GM19238 (cell line): ENCODE data around the gene MYH10.

Experiments used
- DNase-seq: peaks from one replicate; pipeline ENCODE4 v3.0.0; 2011; ENCODE audit warnings: low spot score; ENCODE audit not compliant: insufficient read length

Gene MYH10

DNA sequence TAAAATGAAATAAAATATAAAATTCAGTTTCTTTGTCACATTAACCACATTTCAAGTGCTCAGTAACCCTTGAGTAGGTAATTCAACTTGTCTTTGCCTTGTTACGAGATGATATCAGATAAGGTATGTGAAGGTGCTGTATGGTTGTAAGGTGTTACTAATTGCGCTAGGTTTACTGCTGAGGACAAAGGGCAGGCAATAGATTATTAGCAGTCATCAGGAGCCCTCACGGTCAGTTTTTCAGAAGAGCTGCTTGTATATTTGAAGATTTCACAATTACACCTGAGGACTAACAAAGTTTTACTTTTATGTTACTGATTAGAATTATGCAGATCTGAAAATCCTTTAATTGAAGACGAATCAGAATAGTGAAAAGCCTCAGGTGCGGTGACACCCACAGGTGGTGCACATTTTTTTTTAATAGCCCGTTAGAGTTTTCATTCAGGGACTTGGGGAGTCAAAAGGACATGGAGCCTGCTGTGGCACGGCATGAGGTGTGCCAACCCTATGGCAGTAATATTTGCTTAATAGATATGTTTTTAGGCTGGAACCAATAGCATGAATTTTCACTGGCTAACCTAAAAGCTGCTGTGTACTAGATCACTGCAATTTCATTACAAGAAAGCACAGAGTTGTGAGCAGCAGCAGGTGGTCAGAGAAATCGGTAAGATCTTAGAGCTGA is 178.5 kb downstream of the MYH10 start:
- no peak for DNase-seq

DNA sequence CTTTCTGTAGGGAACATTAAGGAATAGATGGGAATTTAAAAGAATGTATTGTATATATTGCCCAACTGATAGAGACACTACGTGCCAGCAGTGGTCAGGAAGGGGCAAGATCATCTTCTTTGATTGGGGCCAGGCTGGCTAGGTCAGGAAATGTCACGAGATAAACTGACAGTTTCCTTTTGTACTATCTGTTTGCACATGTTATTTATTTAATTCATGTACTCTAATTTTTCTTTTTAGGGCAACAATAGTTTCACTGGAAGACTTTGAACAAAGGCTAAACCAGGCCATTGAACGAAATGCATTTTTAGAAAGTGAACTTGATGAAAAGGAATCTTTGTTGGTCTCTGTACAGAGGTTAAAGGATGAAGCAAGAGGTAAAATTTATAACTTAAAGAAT is 182.2 kb downstream of the MYH10 start:
- no peak for DNase-seq

DNA sequence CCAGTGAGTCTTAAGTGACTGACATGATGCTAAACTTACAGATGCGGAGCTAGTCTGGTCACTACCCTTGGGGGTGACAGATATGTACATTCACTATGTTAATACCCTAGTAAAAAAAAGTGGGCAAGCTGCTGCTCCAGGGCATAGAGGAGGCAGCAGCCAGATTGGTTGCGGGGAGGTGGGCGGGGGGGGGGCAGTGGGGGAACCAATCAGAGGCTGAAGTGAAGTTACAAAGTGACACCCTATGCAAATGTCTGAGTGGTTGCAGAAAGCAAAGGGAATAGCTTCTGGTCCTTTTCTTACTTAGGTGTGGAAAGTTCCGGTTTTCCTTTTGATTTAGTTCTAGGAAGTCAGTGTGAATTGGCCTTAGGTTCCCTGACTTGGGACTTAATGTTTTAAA is 182.7 kb downstream of the MYH10 start:
- no peak for DNase-seq

DNA sequence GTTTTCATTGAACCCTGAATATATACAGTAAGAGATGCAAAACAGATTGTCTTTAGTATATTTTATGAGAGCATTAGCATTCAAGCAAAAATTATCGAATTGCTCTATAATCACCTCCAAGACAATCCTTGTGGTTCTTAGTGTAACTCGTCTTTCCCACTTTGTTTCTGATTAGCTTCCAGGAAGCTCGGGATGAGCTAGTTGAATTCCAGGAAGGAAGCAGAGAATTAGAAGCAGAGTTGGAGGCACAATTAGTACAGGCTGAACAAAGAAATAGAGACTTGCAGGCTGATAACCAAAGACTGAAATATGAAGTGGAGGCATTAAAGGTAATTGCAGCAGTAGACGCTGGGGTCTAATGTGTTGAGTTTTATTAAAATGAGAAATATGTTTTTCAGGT is 185.0 kb downstream of the MYH10 start:
- no peak for DNase-seq

DNA sequence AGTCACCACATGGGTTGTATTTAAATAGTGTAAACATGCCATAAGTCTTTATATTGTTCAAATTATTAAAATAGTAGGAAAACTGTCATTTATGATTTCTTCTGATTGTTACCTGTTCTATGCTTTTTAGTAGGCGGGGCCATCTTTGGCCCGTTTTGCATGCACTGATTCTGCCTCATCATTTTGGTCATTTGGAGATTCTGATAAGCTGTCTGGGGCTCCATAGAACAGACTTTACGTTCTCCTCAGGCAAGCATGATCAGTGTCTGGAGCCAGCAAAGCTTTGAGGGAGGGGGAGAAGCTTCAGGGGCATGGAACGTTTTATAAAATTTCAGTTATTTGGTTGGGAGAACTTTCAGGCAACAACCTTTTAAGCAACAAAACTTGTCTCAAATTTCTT is 186.0 kb downstream of the MYH10 start:
- no peak for DNase-seq

DNA sequence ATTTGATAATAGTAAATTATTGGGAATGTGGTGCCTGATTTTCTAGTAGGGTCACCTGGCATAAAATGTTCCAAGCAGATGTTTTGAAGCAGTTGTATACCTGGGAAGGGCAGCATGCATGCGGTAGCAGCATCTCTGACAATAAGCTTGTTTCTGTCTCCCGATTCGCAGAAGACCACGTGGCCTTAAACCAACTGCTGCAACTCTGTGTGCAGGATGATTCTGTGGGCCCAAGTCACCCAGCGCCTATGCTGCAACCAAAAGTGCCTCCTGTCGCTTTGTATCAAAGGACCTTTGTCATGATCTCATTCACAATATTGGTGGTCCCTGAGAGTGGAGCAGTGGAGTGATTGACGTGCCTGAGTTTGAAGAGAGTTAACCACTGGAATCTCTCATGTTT is 186.8 kb downstream of the MYH10 start:
- DNase-seq = no peak

DNA sequence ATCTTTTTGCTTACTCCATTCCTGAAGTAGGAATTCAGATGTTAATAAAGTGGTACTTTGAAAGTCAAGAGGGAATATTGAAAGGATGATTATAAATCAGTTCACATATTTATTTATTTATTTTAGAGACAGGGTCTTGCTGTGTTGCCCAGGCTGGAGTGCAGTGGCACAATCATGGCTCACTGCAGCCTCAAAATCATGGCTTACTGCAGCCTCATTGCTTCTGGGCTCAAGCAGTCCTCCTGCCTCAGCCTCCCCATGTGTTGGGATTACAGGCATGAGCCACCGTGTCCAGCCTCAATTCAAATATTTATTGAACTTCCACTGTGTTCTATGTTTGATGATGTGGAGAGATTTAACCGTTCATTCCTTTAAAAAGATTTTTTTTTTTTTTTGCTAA is 188.2 kb downstream of the MYH10 start:
- no peak for DNase-seq

DNA sequence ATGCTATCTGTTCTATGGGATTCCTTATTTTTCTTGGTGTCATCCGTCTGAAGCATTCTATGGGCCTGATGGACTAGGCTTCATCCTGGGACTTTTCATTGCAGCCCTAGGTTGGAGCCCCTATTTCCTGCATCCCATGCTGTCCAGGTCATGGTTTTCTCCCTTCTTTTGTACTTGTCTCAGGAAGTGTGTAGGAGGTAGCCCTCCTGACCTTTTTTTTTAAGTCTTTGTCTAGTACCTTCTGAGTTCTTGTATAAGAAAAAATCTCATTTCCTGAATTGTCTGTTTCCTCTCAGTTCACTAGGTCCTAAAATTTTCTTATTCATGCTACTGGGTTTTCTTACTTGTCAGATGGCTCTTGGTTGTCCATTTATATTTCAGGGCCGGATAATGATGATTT is 188.8 kb downstream of the MYH10 start:
- no peak for DNase-seq

DNA sequence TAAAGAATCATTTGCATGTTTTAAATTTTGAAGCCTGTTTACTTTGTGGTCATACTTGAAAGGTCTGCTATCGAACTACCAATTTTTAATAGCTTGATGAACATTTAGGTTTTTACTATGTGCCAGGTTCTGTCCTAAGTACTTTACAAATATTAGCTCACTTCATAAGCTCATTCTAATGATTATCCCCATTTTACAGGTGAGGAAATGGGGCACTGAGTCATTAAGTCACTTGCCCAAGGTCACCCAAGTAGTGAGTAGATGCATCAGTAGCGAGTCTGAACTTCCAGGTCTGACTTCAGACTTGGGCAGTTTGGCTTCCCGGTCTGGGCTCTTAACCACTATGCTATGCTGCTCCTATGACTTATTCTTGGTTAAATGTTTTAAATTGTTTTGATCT is 190.8 kb downstream of the MYH10 start:
- no peak for DNase-seq

DNA sequence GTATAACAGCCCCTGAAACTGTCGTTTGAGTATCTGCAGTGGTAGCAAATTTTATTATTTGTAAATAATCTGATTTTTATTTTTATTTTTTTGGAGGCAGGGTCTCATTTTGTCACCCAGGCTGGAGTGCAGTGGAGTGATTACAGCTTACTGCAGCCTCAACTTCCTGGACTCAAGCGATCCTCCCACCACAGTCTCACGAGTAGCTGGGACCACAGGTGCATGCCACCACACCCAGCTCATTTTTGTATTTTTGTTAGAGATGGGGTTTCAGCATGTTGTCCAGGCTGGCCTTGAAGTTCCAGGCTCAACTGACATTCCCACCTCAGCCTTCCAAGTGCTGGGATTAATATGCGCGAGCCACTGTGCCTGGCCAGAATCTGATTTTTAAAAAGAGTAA is 192.1 kb downstream of the MYH10 start:
- DNase-seq = no peak

DNA sequence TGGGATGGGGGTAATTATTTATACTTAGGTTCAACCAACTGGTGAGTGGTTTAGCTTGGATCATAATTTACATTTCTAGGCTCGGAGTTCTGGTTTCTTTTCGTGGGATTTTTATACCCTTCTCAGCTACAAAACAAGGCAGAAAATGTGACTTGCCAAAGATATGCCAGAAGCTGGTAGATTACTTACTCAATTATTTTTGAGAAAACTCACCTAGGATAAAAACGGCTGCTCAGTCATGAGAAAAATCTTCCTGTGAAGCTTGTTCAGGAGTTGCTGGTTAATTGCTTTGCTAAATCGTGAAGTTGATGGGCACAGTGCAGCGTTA is 193.7 kb downstream of the MYH10 start:
- no peak for DNase-seq

DNA sequence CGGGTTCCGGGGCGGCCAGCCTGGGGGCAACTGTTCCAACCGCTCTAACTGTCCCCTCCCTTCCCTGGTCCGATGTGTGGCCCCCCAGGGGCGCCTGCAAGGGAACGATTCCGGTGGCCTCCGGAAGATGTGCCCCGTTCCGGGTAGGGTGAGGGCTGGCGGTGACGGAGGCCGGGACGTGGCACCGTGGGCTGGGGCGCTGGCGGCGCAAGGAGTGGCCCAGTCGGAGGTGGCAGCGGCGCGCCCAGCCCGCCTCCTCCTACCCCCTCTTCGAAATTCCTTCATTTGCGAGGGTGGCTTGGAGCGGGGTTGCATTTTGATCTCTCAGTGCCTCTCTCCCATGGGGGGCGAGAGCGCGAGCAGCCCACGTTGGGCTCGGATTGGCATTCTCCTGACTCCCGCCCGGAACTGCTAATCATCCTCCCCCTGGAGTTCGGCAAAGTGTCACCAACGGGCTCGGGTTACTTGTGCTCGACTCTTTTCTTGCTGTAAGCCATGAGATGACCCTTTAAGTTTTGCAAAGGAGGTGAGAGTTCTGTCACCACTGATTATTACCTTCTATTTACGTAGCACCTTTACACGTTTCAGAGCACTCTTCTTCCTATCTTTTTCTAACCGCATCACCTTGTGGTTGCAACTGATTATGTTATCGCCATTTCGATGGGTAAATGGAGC is 194.2 kb downstream of the MYH10 start:
- peak; percentile 33 for DNase-seq

DNA sequence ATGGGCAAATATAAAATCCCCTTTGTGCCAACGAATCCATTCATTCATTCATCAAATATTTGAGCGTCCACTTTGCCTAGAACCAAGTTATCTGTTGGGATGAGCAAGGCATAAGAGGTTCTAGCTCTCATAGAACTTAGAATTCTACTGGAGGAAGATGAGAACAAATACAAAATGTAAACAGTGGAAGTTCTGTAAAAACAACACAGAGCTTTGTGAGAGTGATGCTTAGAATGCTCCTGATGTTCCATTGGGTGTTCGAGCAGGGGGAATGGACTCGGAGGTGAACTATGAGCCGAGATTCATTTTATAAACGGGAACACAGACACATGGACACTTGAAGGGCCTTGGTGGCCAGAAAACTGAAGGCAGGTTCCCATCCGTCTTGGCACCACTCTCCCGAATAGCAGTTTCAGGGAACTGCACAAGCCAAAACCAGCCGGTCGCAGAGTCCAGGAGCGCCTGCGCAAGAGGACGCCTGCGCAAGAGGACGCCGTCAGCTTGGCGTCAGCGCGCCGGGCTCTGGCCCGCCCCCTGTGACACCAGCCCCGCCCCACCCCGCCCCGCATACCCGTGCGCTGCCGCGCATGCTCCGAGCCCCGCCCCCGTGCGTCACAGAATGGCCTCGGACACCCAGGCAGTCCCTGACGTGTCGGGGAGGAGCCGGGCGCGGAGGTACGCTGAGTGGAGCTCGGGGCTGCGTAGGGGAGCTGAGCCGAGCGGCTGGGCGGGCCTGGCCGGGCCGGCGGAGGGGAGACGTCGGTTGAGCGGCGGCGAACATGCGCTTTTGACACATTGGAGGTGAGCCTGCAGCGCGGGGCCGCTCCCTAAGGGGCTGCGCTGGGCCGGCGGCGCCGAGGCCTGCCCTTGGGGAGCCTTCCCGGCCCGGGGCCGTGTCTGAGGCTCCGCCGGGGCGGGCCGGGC is 195.0 kb downstream of the MYH10 start, which contains the start of gene NDEL1:
TSS of gene NDEL1 (plus strand) at position 640 of the 924 bp plus-strand sequence. CDS start 8,388 bp downstream, outside the sequence.
- peak; percentile 99 for DNase-seq

DNA sequence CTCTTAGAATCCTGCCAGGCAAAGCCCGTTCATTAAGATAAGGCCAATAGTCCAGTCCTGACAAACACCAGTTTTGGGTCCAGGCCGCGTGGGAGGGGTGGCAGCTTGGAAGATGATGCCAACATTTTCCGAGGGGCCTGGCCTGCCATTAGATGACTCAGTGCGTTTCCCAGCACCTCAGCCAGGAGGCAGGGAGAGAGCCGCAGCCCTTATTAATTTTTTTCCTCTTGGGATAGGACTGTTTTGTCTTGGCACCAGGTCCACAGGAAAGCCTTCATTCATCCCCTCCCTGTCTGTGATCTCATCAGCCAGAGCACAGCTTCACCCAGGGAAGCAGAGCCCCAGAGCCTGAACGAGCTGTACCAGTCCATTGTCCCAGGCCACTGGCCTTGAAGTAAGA is 199.6 kb downstream of the MYH10 start:
- DNase-seq = no peak

DNA sequence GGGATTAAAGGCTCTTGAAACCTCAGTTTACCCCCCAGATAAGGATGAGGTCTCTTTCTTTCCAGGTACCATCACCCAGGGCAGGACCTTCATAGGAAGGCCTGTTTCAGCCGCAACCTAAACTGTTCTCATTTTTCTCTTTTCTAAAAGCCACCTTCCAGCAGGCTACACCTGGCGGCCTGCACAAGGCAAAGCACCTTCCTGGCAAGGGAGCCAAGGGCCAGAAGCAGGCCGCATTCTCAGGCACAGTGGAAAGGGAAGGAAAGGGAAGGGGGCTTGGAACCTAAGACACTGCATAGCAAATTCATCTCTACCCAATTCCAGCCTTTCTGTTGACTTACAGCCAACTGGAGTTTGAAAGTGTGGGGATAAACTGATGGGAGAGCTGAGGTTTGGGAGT is 203.7 kb downstream of the MYH10 start:
- no peak for DNase-seq

DNA sequence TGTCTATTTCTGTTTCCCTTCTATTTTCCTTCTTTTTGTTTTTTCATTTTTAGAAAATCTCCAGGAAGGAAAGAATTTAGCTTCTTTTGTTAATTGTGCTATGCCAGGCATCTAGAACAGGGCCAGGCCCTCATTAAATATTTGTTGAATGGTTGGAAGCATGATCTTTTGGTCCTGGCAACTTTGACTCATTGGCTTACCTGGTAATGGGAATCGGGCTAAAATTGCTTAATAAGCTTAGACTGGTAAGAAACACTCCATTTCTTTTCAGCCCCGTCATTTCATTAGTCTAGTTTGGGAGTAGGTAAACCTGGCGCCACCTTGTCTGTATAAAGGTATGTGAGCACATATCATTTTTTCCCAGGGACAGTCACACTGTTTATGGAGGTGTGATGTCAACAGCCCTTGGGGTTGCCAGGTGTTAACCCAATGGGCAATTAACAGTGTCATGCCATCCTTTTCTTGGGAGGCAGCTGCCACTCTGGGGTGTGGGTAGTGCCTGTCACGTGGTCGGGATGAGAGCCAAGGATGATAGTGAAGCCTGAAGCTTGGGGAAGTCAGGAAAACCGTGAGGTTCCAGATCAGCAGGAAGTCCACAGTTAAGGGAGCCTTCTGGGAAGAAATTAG is 204.3 kb downstream of the MYH10 start:
- DNase-seq = no peak
